Effector memory CD4-positive, alpha-beta T cell (primary cell): Measurements from ENCODE around the gene ARHGAP15.
A peak's percentile ranks its signal among the peaks of the same experiment; 100 is the strongest.

ENCODE experiments used
- DNase-seq, 3 donors: peaks; one replicate each; pipeline ENCODE4 v3.0.0-alpha.2; 2020
- H3K27ac ChIP-seq: 2 replicates; pipeline ENCODE4 v1.7.0; 2013; ENCODE audit warnings: mild to moderate bottlenecking, low read length, moderate library complexity; ENCODE audit not compliant: insufficient read depth, poor library complexity, severe bottlenecking
- H3K27me3 ChIP-seq: replicated peaks from 2 replicates; pipeline ENCODE4 v1.7.0; 2013; ENCODE audit warnings: mild to moderate bottlenecking, low read length; ENCODE audit not compliant: insufficient read depth, control insufficient read depth, poor library complexity, severe bottlenecking
- H3K36me3 ChIP-seq: 2 replicates; pipeline ENCODE4 v1.7.0; 2013; ENCODE audit warnings: mild to moderate bottlenecking, low read length, moderate library complexity; ENCODE audit not compliant: control insufficient read depth, insufficient read depth
- H3K4me1 ChIP-seq: 2 replicates; pipeline ENCODE4 v1.7.0; 2013; ENCODE audit warnings: low read length, mild to moderate bottlenecking; ENCODE audit not compliant: control insufficient read depth, insufficient read depth, poor library complexity, severe bottlenecking
- H3K4me3 ChIP-seq: 2 replicates; pipeline ENCODE4 v1.7.0; 2013; ENCODE audit warnings: low read length, low read depth, mild to moderate bottlenecking; ENCODE audit not compliant: insufficient read depth, poor library complexity, severe bottlenecking
- H3K9me3 ChIP-seq: 2 replicates; pipeline ENCODE4 v1.7.0; 2013; ENCODE audit warnings: mild to moderate bottlenecking, low read length, moderate library complexity; ENCODE audit not compliant: control insufficient read depth

The ARHGAP15 gene

DNA sequence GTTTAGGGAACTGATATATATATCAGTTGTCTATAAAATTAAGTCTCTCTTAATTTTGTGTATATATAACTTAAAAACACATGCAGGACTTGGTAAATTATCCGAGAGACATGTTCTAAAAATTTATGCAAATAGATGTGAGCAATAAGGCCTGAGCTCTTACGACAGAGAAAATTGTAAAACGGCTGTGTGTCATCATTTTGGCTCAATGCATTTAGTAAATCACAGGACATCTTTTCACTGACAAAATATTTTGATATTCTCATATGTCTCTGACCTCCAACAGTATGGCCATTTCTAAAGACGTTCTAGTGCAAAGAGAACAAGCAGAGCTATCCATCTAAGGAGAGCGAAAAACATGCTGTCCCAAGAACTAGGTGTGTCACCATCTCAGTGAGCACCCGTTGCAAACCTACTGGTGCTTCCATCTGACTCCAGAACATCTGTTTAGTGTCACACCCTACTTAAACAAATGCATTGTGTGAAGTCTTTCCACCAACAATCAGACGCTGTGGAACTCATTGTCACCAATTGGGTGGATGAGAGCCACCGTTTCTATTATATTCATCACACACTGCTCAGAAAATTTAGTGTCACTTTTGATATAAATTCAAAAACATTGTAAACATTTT lies 108.0 kb downstream of the ARHGAP15 start:
- no peaks in the 10 kb centered on the region for H3K27me3 ChIP-seq
- H3K36me3 ChIP-seq = peaks cover 23% of the 10 kb centered on the region
- H3K4me1 ChIP-seq = no peaks in the 10 kb centered on the region
- DNase-seq = no peak
- H3K4me3 ChIP-seq = no peak overlapping the region
- peaks cover 9% of the 10 kb centered on the region for H3K9me3 ChIP-seq
- no peak overlapping the region for H3K27ac ChIP-seq

GRCh38 chr2:143241403-143242088 lies 112.3 kb downstream of the ARHGAP15 start:
- DNase-seq = no peak
- Histone ChIP-seq H3K9me3 (no peaks in the 10 kb centered on the region), H3K4me1 (peaks cover 5% of the 10 kb centered on the region), H3K27ac (no peak overlapping the region), H3K4me3 (no peak overlapping the region), H3K36me3 (peaks cover 4% of the 10 kb centered on the region), H3K27me3 (no peaks in the 10 kb centered on the region)

DNA sequence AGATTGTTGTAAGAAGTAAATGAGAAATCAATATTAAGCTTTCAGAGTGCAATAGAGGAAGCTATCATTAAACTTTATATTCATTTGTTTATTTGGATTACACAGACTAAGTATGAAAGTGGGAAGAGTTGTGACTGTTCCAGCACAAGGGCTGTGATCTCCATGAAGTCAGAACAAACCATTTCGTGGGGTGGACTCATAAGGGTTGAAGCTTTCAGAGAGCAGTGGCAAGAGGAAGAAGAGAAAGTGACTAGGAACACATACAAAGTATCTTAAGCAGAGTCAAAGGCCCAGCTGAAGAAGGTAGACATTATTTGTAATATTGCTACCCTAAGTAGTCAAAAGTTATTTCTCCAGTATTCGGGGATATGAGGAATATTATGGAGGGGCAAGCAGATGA lies 117.0 kb downstream of the ARHGAP15 start:
- H3K27ac ChIP-seq = peak overlapping the region; percentile 69
- no peaks in the 10 kb centered on the region for H3K9me3 ChIP-seq
- peaks cover 11% of the 10 kb centered on the region for H3K36me3 ChIP-seq
- H3K4me3 ChIP-seq = peak overlapping the region; percentile 57
- H3K4me1 ChIP-seq = peaks cover 12% of the 10 kb centered on the region
- no peaks in the 10 kb centered on the region for H3K27me3 ChIP-seq
- DNase-seq = no peak

GRCh38 chr2:143246815-143247744 lies 117.9 kb downstream of the ARHGAP15 start:
- Histone ChIP-seq H3K4me1 (peaks cover 12% of the 10 kb centered on the region), H3K27ac (peak overlapping the region; percentile 69), H3K9me3 (no peaks in the 10 kb centered on the region), H3K4me3 (peak overlapping the region; percentile 57), H3K36me3 (peaks cover 8% of the 10 kb centered on the region), H3K27me3 (no peaks in the 10 kb centered on the region)
- no peak for DNase-seq

- H3K27ac ChIP-seq = peak overlapping the region; percentile 69
- no peaks in the 10 kb centered on the region for H3K9me3 ChIP-seq
- peak overlapping the region; percentile 57 for H3K4me3 ChIP-seq
- H3K27me3 ChIP-seq = no peaks in the 10 kb centered on the region
- peaks cover 8% of the 10 kb centered on the region for H3K36me3 ChIP-seq
- peaks cover 12% of the 10 kb centered on the region for H3K4me1 ChIP-seq
- no peak for DNase-seq
Observed at GRCh38 chr2:143248631-143249030, 119.4 kb downstream of the ARHGAP15 start.

GRCh38 chr2:143251681-143252080 lies 122.5 kb downstream of the ARHGAP15 start:
- Histone ChIP-seq H3K4me3 (peak overlapping the region; percentile 33), H3K36me3 (peaks cover 8% of the 10 kb centered on the region), H3K4me1 (peaks cover 17% of the 10 kb centered on the region), H3K27me3 (no peaks in the 10 kb centered on the region), H3K9me3 (no peaks in the 10 kb centered on the region), H3K27ac (peak overlapping the region; percentile 47)
- DNase-seq = no peak

- Histone ChIP-seq H3K9me3 (no peaks in the 10 kb centered on the region), H3K27ac (peak overlapping the region; percentile 47), H3K36me3 (peaks cover 8% of the 10 kb centered on the region), H3K4me1 (peaks cover 17% of the 10 kb centered on the region), H3K4me3 (peak overlapping the region; percentile 44), H3K27me3 (no peaks in the 10 kb centered on the region)
- no peak for DNase-seq
Observed at GRCh38 chr2:143252138-143252907, 123.1 kb downstream of the ARHGAP15 start.

DNA sequence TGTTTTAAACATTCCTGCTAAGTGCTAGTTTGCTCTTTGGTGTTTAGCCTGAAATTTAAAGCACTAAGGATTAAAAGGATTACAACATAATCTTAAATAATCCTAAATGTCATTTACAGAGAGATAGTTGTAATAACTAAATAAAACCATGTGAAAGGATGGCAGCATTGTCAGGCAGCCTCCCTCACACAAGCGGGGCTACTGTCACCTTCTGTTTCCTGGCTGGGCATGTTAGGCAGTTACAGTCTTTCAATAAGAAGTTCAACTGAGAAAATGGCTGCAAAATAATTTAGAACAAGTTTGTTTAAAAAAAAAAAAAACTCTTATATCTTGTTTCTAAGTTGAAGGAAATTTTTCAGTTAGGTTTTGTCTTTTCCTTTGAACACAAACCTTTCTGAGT lies 124.9 kb downstream of the ARHGAP15 start:
- peak in 1 of 3 donors; percentile 15 for DNase-seq
- Histone ChIP-seq H3K27me3 (no peaks in the 10 kb centered on the region), H3K4me1 (peaks cover 27% of the 10 kb centered on the region), H3K4me3 (peak overlapping the region; percentile 18), H3K9me3 (no peaks in the 10 kb centered on the region), H3K36me3 (peaks cover 8% of the 10 kb centered on the region), H3K27ac (peak overlapping the region; percentile 78)

- no peak for DNase-seq
- Histone ChIP-seq H3K9me3 (no peaks in the 10 kb centered on the region), H3K27ac (peak overlapping the region; percentile 78), H3K36me3 (peaks cover 8% of the 10 kb centered on the region), H3K4me3 (peak overlapping the region; percentile 37), H3K27me3 (no peaks in the 10 kb centered on the region), H3K4me1 (peaks cover 31% of the 10 kb centered on the region)
Observed at GRCh38 chr2:143255086-143255485, 125.9 kb downstream of the ARHGAP15 start.
